Liver (tissue), 9 donors: ENCODE data around the gene HOXB9. TPM values are rescaled to one million over a fixed set of nuclear protein-coding genes. Genes with fewer than 3 reads are reported as not detected.

ENCODE experiments used
- DNase-seq: peaks from one replicate; pipeline ENCODE4 v3.0.0-alpha.2; 2017; ENCODE audit warnings: low spot score
- H3K27ac ChIP-seq, 2 donors: one replicate each; pipeline ENCODE4 v1.7.0; 2013; ENCODE audit warnings: inconsistent platforms in 2 of 2, low read length in 2 of 2, control low read depth in 1 of 2, low read depth in 1 of 2, mild to moderate bottlenecking in 1 of 2
- H3K27me3 ChIP-seq, 4 donors: one replicate each; pipeline versions ENCODE4 v1.6.1 to v1.7.0; 2013; ENCODE audit warnings: low read length in 3 of 4, inconsistent platforms in 1 of 4, mild to moderate bottlenecking in 1 of 4, moderate library complexity in 1 of 4; ENCODE audit not compliant: control insufficient read depth in 4 of 4, insufficient read depth in 4 of 4
- H3K36me3 ChIP-seq, 4 donors: one replicate each; pipeline versions ENCODE4 v1.6.1 to v1.7.0; 2013; ENCODE audit warnings: low read length in 3 of 4, mild to moderate bottlenecking in 3 of 4, low read depth in 1 of 4, moderate library complexity in 1 of 4; ENCODE audit not compliant: control insufficient read depth in 4 of 4, insufficient read depth in 3 of 4
- H3K4me1 ChIP-seq, 4 donors: one replicate each; pipeline versions ENCODE4 v1.6.1 to v1.7.0; 2013; ENCODE audit warnings: low read length in 3 of 4, mild to moderate bottlenecking in 3 of 4, moderate library complexity in 1 of 4; ENCODE audit not compliant: control insufficient read depth in 4 of 4, insufficient read depth in 4 of 4
- H3K4me3 ChIP-seq, 3 donors: one replicate each; pipeline versions ENCODE4 v1.6.1 to v1.7.0; 2013; ENCODE audit warnings: low read length in 3 of 3, control low read depth in 1 of 3, low read depth in 1 of 3, mild to moderate bottlenecking in 1 of 3
- H3K9ac ChIP-seq, 2 donors: one replicate each; pipeline ENCODE4 v1.7.0; 2013; ENCODE audit warnings: low read length in 2 of 2, mild to moderate bottlenecking in 2 of 2, moderate library complexity in 2 of 2, control low read depth in 1 of 2, low read depth in 1 of 2
- H3K9me3 ChIP-seq, 4 donors: one replicate each; pipeline versions ENCODE4 v1.6.1 to v1.7.0; 2013; ENCODE audit warnings: low read length in 3 of 4; ENCODE audit not compliant: control insufficient read depth in 4 of 4
- ATF3 ChIP-seq: IDR thresholded peaks from 2 replicates; pipeline ENCODE4 v1.6.1; 2016; ENCODE audit warnings: antibody characterized with exemption
- CTCF ChIP-seq: fragments of 150-350 bp; IDR thresholded peaks from 2 replicates; pipeline ENCODE4 v1.5.1; 2017; ENCODE audit warnings: improper control_type of control experiment, low read depth, low read length; ENCODE audit not compliant: missing input control
- EGR1 ChIP-seq, 2 donors: IDR thresholded peaks; 2 replicates each; pipeline ENCODE4 v1.6.1; 2016 to 2018; ENCODE audit warnings: antibody characterized with exemption in 2 of 2, low read depth in 2 of 2
- FOXA1 ChIP-seq: IDR thresholded peaks from 2 replicates; pipeline ENCODE4 v1.6.1; 2016; ENCODE audit warnings: antibody characterized with exemption
- FOXA2 ChIP-seq: IDR thresholded peaks from 2 replicates; pipeline ENCODE4 v1.6.1; 2016; ENCODE audit warnings: antibody characterized with exemption
- GABPA ChIP-seq, 2 donors: IDR thresholded peaks in 1 of 2; conservative IDR thresholded peaks in 1 of 2; 2 replicates each; pipeline ENCODE4 v1.6.1; 2016; ENCODE audit warnings: antibody characterized with exemption in 2 of 2, mild to moderate bottlenecking in 1 of 2, moderate library complexity in 1 of 2
- HNF4A ChIP-seq, 2 donors: conservative IDR thresholded peaks; 2 replicates each; pipeline ENCODE4 v1.6.1; 2016; ENCODE audit warnings: antibody characterized with exemption in 2 of 2, mild to moderate bottlenecking in 2 of 2
- JUND ChIP-seq, 2 donors: IDR thresholded peaks; 2 replicates each; pipeline ENCODE4 v1.6.1; 2016; ENCODE audit warnings: antibody characterized with exemption in 2 of 2
- MAX ChIP-seq: IDR thresholded peaks from 2 replicates; pipeline ENCODE4 v1.6.1; 2016; ENCODE audit warnings: antibody characterized with exemption
- RAD21 ChIP-seq, 2 donors: IDR thresholded peaks; 2 replicates each; pipeline ENCODE4 v1.6.1; 2016; ENCODE audit warnings: antibody characterized with exemption in 2 of 2, mild to moderate bottlenecking in 2 of 2
- REST ChIP-seq: IDR thresholded peaks from 2 replicates; pipeline ENCODE4 v1.6.1; 2016; ENCODE audit warnings: antibody characterized with exemption, mild to moderate bottlenecking
- RXRA ChIP-seq, 2 donors: IDR thresholded peaks; 2 replicates each; pipeline ENCODE4 v1.6.1; 2017 to 2018; ENCODE audit warnings: antibody characterized with exemption in 2 of 2, mild to moderate bottlenecking in 1 of 2
- SP1 ChIP-seq: IDR thresholded peaks from 2 replicates; pipeline ENCODE4 v1.6.1; 2018; ENCODE audit warnings: antibody characterized with exemption, mild to moderate bottlenecking
- TAF1 ChIP-seq: conservative IDR thresholded peaks from 2 replicates; pipeline ENCODE4 v1.6.1; 2016; ENCODE audit warnings: antibody characterized with exemption, mild to moderate bottlenecking
- YY1 ChIP-seq: IDR thresholded peaks from 2 replicates; pipeline ENCODE4 v1.6.1; 2016; ENCODE audit warnings: antibody characterized with exemption, mild to moderate bottlenecking
- ZBTB33 ChIP-seq: IDR thresholded peaks from 2 replicates; pipeline ENCODE4 v1.6.1; 2016; ENCODE audit warnings: antibody characterized with exemption
- WGBS: extraction: QIAGEN DNeasy Blood & Tissue Kit; methylation state at CpG from one replicate; pipeline ENCODE4 v1.1.7; 2013; 5-methylcytosine and 5-hydroxymethylcytosine counted together
- polyA plus RNA-seq, 2 donors: library from polyadenylated mRNA; stranded (reverse) in 1 of 2; unstranded in 1 of 2; fragments of 200-250 nt in 1 of 2; fragments of >200 nt in 1 of 2; fragmentation: Nextera tagmentation in 1 of 2; extraction: Ambion mirVana in 1 of 2; gene quantifications; one replicate each; pipeline versions ENCODE4 v1.2.1 to v1.2.3, GENCODE V29; 2013 to 2015
- total RNA-seq, 2 donors: library from RNA; depleted of rRNA; stranded (reverse); fragments of >200 nt; gene quantifications; one replicate each; pipeline ENCODE4 v1.2.3, GENCODE V29; 2014
- donor health status: healthy.
- donor health status: healthy.
- donor health status: healthy.
- donor health status: healthy.
- donor health status: healthy.

HOXB9 gene
- total and polyA plus RNA-seq, 4 donors = not detected

- DNase-seq = no peak
- Histone ChIP-seq H3K36me3 (no peaks in the 10 kb centered on the region), H3K4me3 (no peak overlapping the region), H3K27ac (no peak overlapping the region), H3K9ac (no peak overlapping the region), H3K27me3 (peaks cover 16 to 60% (median 37%) of the 10 kb centered on the region in 4 donors), H3K4me1 (peaks cover 0 to 3% (median 0%) of the 10 kb centered on the region in 4 donors), H3K9me3 (no peaks in the 10 kb centered on the region)
- no peak for TF ChIP-seq EGR1 (IDR thresholded peaks at IDR 0.05; ENCODE audit: low read depth in 2 of 2)
- no peak for TF ChIP-seq YY1
- TF ChIP-seq JUND (IDR thresholded peaks at IDR 0.05) = no peak
- TF ChIP-seq CTCF = no peak
- no peak for TF ChIP-seq RXRA (IDR thresholded peaks at IDR 0.05)
- no peak for TF ChIP-seq HNF4A (conservative IDR thresholded peaks at IDR 0.05)
- no peak for TF ChIP-seq RAD21 (IDR thresholded peaks at IDR 0.05)
- TF ChIP-seq GABPA (IDR thresholded peaks at IDR 0.05 in 1 of 2, conservative IDR thresholded peaks at IDR 0.05 in 1 of 2) = no peak
- TF ChIP-seq REST = no peak
- no peak for TF ChIP-seq TAF1
- no peak for TF ChIP-seq FOXA2
- no peak for TF ChIP-seq ATF3
- TF ChIP-seq MAX = no peak
- WGBS = 16% methylated on average over 7 of the region's 7 CpGs
Measured at GRCh38 chr17:48631693-48632578, 5.8 kb upstream of the HOXB9 start.

GRCh38 chr17:48630925-48631692 lies 5.0 kb upstream of the HOXB9 start:
- H3K4me3 ChIP-seq = no peak overlapping the region
- H3K27ac ChIP-seq = no peak overlapping the region
- peaks cover 0 to 5% (median under 1%) of the 10 kb centered on the region in 4 donors for H3K4me1 ChIP-seq
- TF ChIP-seq ZBTB33 = no peak
- TF ChIP-seq RAD21 (IDR thresholded peaks at IDR 0.05) = no peak
- no peak for TF ChIP-seq TAF1
- TF ChIP-seq EGR1 (IDR thresholded peaks at IDR 0.05; ENCODE audit: low read depth in 2 of 2) = no peak
- no peak for TF ChIP-seq MAX
- TF ChIP-seq CTCF = no peak
- TF ChIP-seq RXRA (IDR thresholded peaks at IDR 0.05) = no peak
- TF ChIP-seq JUND (IDR thresholded peaks at IDR 0.05) = no peak
- no peak for TF ChIP-seq YY1
- no peak for TF ChIP-seq FOXA1
- TF ChIP-seq SP1 = no peak
- no peak for TF ChIP-seq FOXA2
- WGBS = 18% methylated on average over 15 of the region's 15 CpGs
- H3K9me3 ChIP-seq = no peaks in the 10 kb centered on the region
- no peak for DNase-seq
- no peak overlapping the region for H3K9ac ChIP-seq
- peaks cover 11 to 57% (median 38%) of the 10 kb centered on the region in 4 donors for H3K27me3 ChIP-seq
- no peaks in the 10 kb centered on the region for H3K36me3 ChIP-seq
